Natural killer cell (primary cell): ENCODE data around the gene RNGTT. TPM values are rescaled to one million over a fixed set of nuclear protein-coding genes. Genes with fewer than 3 reads are reported as not detected.
A peak's percentile ranks its signal among the peaks of the same experiment; 100 is the strongest.

ENCODE experiments used
- ATAC-seq, 3 donors: fragments of 150-1000 bp in 2 of 3; fragments of 200-7000 bp in 1 of 3; cut with Tn5 transposase; 1 replicate in 1 of 3; 2 replicates in 2 of 3; pipeline ENCODE4 v1.10.0; 2021; ENCODE audit warnings: mild to moderate bottlenecking in 2 of 3, moderate library complexity in 2 of 3
- DNase-seq, 2 donors: peaks; one replicate each; pipeline versions ENCODE4 v3.0.0 to v3.0.0-alpha.2; 2013 to 2021; ENCODE audit warnings: mixed read lengths in 1 of 2
- H3K27ac ChIP-seq: one replicate; pipeline ENCODE4 v1.5.1; 2013; ENCODE audit warnings: mild to moderate bottlenecking, low read length
- H3K27me3 ChIP-seq: one replicate; pipeline ENCODE4 v1.6.1; 2013; ENCODE audit warnings: low read length; ENCODE audit not compliant: control insufficient read depth, insufficient read depth
- H3K36me3 ChIP-seq: one replicate; pipeline ENCODE4 v1.6.1; 2013; ENCODE audit warnings: low read length; ENCODE audit not compliant: control insufficient read depth, insufficient read depth
- H3K4me1 ChIP-seq: one replicate; pipeline ENCODE4 v1.6.1; 2013; ENCODE audit warnings: low read length; ENCODE audit not compliant: control insufficient read depth, insufficient read depth
- H3K4me3 ChIP-seq: one replicate; pipeline ENCODE4 v1.5.1; 2013; ENCODE audit warnings: low read length
- H3K9me3 ChIP-seq: one replicate; pipeline ENCODE4 v1.6.1; 2013; ENCODE audit warnings: low read length; ENCODE audit not compliant: control insufficient read depth, insufficient read depth
- H3K27ac Mint-ChIP-seq, 2 donors: one replicate each; pipeline ENCODE4 v1.8.0; 2022; ENCODE audit warnings: mild to moderate bottlenecking in 2 of 2, mixed read lengths in 2 of 2, moderate library complexity in 1 of 2
- H3K27me3 Mint-ChIP-seq, 2 donors: one replicate each; pipeline ENCODE4 v1.8.0; 2022; ENCODE audit warnings: low read depth in 2 of 2, mixed read lengths in 2 of 2
- H3K36me3 Mint-ChIP-seq: one replicate; pipeline ENCODE4 v1.8.0; 2022; ENCODE audit warnings: mixed read lengths
- H3K4me1 Mint-ChIP-seq, 2 donors: one replicate each; pipeline ENCODE4 v1.8.0; 2022; ENCODE audit warnings: mixed read lengths in 2 of 2
- H3K4me3 Mint-ChIP-seq: one replicate; pipeline ENCODE4 v1.8.0; 2022; ENCODE audit warnings: mild to moderate bottlenecking, moderate library complexity, mixed read lengths
- H3K9me3 Mint-ChIP-seq, 2 donors: one replicate each; pipeline ENCODE4 v1.8.0; 2022; ENCODE audit warnings: mixed read lengths in 2 of 2
- CTCF ChIP-seq: fragments of 200-600 bp; IDR thresholded peaks from one replicate; pipeline ENCODE4 v1.8.0; 2022; ENCODE audit warnings: antibody characterized with exemption
- WGBS: methylation state at CpG from one replicate; pipeline ENCODE4 v1.1.7; 2013; ENCODE audit warnings: missing lambda C conversion rate; ENCODE audit not compliant: insufficient coverage; 5-methylcytosine and 5-hydroxymethylcytosine counted together
- intact Hi-C: fragments of 100-400 bp; cut with micrococcal nuclease; formaldehyde crosslinking; loops from one replicate; pipeline ENCODE4 v1.14.2; 2022
- total RNA-seq, 4 donors: library from RNA; stranded (reverse); fragments of 120-200 nt in 1 of 4; gene quantifications; one replicate each; pipeline versions ENCODE4 v1.2.3 to v1.2.4, GENCODE V29; 2013 to 2022

Gene RNGTT
- total RNA-seq, 3 donors from 2014 or later (not counting 1 experiment from before 2014, with no cell fraction given) = 23.1 to 27.2 (median 23.1) TPM

GRCh38 chr6:88633782-88634181 lies 329.6 kb downstream of the RNGTT start:
- no CpG with 5 or more reads among the region's 3 CpGs for WGBS

DNA sequence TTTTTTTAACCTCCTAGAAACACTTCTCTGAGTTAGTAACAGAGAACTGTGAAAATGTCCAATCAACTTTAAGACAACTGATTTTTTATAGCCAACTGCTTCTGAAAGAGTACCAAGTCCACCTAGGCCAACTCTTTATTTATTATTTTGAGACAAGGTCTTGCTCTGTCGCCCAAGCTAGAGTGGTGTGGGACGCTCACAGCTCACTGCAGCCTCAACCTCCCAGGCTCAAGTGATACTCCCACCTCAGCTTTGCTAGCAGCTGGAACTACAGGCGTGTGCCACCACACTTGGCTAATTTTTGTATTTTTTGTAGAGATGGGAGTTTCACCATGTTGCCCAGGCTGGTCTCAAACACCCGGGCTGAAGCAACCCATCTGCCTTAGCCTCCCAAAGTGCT lies 331.6 kb downstream of the RNGTT start:
- no peaks in the 10 kb centered on the region for H3K27me3 ChIP-seq
- Mint-ChIP-seq H3K27me3 (no peaks in the 10 kb centered on the region), H3K4me3 (no peak overlapping the region), H3K9me3 (no peaks in the 10 kb centered on the region), H3K36me3 (no peaks in the 10 kb centered on the region), H3K4me1 (peaks cover 25 to 40% of the 10 kb centered on the region in 2 donors), H3K27ac (no peak overlapping the region)
- intact Hi-C loops = no loop called here
- H3K27ac ChIP-seq = no peak overlapping the region
- ATAC-seq = no peak
- no peak for DNase-seq
- no peak for TF ChIP-seq CTCF
- WGBS = 87% methylated on average over 4 of the region's 4 CpGs
- no peaks in the 10 kb centered on the region for H3K9me3 ChIP-seq
- no peaks in the 10 kb centered on the region for H3K36me3 ChIP-seq
- no peaks in the 10 kb centered on the region for H3K4me1 ChIP-seq
- H3K4me3 ChIP-seq = no peak overlapping the region

More at GRCh38 chr6:88633782-88634181, 329.6 kb downstream of the RNGTT start:
- Histone ChIP-seq H3K4me1 (no peaks in the 10 kb centered on the region), H3K36me3 (no peaks in the 10 kb centered on the region), H3K4me3 (no peak overlapping the region), H3K27ac (no peak overlapping the region), H3K9me3 (no peaks in the 10 kb centered on the region), H3K27me3 (no peaks in the 10 kb centered on the region)
- peaks cover 19 to 30% of the 10 kb centered on the region in 2 donors for H3K4me1 Mint-ChIP-seq
- H3K36me3 Mint-ChIP-seq = no peaks in the 10 kb centered on the region
- TF ChIP-seq CTCF = no peak
- no peak overlapping the region for H3K4me3 Mint-ChIP-seq
- no peaks in the 10 kb centered on the region for H3K27me3 Mint-ChIP-seq
- H3K9me3 Mint-ChIP-seq = no peaks in the 10 kb centered on the region
- intact Hi-C loops = no loop called here
- ATAC-seq (no peak), DNase-seq (no peak)
- no peak overlapping the region for H3K27ac Mint-ChIP-seq

GRCh38 chr6:88629838-88630494 lies 333.5 kb downstream of the RNGTT start:
- no peak for DNase-seq

More at GRCh38 chr6:88629838-88630494, 333.5 kb downstream of the RNGTT start:
- 33% methylated on average over 5 of the region's 5 CpGs for WGBS
- Mint-ChIP-seq H3K27me3 (no peaks in the 10 kb centered on the region), H3K36me3 (no peaks in the 10 kb centered on the region), H3K4me1 (peaks cover 23 to 37% of the 10 kb centered on the region in 2 donors), H3K4me3 (no peak overlapping the region), H3K27ac (no peak overlapping the region), H3K9me3 (no peaks in the 10 kb centered on the region)
- H3K27me3 ChIP-seq = no peaks in the 10 kb centered on the region
- no peak for TF ChIP-seq CTCF
- H3K9me3 ChIP-seq = no peaks in the 10 kb centered on the region
- no peak overlapping the region for H3K4me3 ChIP-seq
- no peaks in the 10 kb centered on the region for H3K36me3 ChIP-seq
- ATAC-seq = peak in 1 of 3 donors; percentile 76
- H3K27ac ChIP-seq = no peak overlapping the region
- no peaks in the 10 kb centered on the region for H3K4me1 ChIP-seq
- intact Hi-C loops = no loop called here
